Measurements from ENCODE around the gene GTF3C4. TPM values are rescaled to one million over a fixed set of nuclear protein-coding genes. Genes with fewer than 3 reads are reported as not detected.

Gene GTF3C4
- total and polyA plus RNA-seq, 2 of the 13 experiments (the other 11 are each of a cell fraction or from before 2014, with no cell fraction given), result 2.6 to 12.9 TPM

DNA sequence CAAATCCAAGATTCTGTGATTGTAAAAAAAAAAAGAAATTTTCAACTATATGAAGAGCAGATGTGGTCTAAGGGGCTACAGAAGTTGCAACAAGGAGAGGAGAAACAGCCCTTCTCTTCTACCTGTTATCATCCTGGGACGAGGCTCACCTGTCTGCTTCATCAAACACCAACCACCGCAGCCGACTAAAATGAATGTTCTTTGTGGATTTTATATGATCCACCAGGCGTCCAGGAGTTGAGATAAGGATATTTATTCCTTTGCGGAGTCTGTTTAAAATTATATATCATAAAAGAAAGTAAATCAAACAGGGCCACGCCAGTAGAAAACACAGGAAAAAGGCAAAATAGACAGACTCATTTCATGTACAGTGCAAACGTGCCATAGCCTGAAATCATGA lies 22.0 kb upstream of the GTF3C4 start:
- ChIA-PET POLR2A (no interaction called here), CTCF (ENCODE audit: low intra/inter-chr PET ratio, low total read pairs) (no interaction called here)
- H3K4me1 ChIP-seq (ENCODE audit: insufficient read depth, low read length), result peaks cover 13% of the 10 kb centered on the region
- ATAC-seq (no peak), DNase-seq (ENCODE audit: low spot score) (no peak), FAIRE-seq (no peak)
- no peaks in the 10 kb centered on the region for H3K9me3 ChIP-seq (ENCODE audit: low read length)
- H3K27ac ChIP-seq (ENCODE audit: extremely low read length, insufficient read depth, low read length), result no peak overlapping the region
- H2AFZ ChIP-seq (ENCODE audit: low read length), result no peak overlapping the region
- no peak overlapping the region for H3K4me2 ChIP-seq (ENCODE audit: low read depth, low read length)
- intact Hi-C loops (cut with micrococcal nuclease; ENCODE audit: unreplicated experiment) (no loop called here), in situ Hi-C loops (cut with HindIII; ENCODE audit: extremely low pct_ligation_motif_present, low pct_unique_long_range_greater_than_20kb) (no loop called here)
- peaks cover 20 to 66% of the 10 kb centered on the region in 2 experiments for H3K36me3 ChIP-seq (replicated peaks in 1 of 2; ENCODE audit: control insufficient read depth in 1 of 2, insufficient read depth in 2 of 2, low read length in 2 of 2)
- BruUV-seq (replicated peaks), result no TSS peak
- no peaks in the 10 kb centered on the region for H3K27me3 ChIP-seq (ENCODE audit: control insufficient read depth in 1 of 2, insufficient read depth in 2 of 2, low read length in 2 of 2)
- no peak overlapping the region for H3K4me3 ChIP-seq (replicated peaks in 1 of 3; ENCODE audit: insufficient read depth in 1 of 3, low read depth in 2 of 3, low read length in 3 of 3)
- H4K20me1 ChIP-seq (ENCODE audit: insufficient read depth, low read length), result no peaks in the 10 kb centered on the region
- no peaks in the 10 kb centered on the region for H3K79me2 ChIP-seq (ENCODE audit: insufficient read depth, low read length)
- WGBS (ENCODE audit: low lambda C conversion rate), result 96% methylated on average over 7 of the region's 7 CpGs
- H3K9ac ChIP-seq (ENCODE audit: insufficient read depth, low read depth, low read length), result no peak overlapping the region
- TF ChIP-seq ZSCAN31 (CRISPR knock-in tag; IDR thresholded peaks at IDR 0.05; ENCODE audit: low read depth) (no peak), YEATS2 (CRISPR knock-in tag; IDR thresholded peaks at IDR 0.05; ENCODE audit: borderline replicate concordance) (no peak), KDM5B (CRISPR knock-in tag; IDR thresholded peaks at IDR 0.05; ENCODE audit: borderline replicate concordance) (no peak), PBX2 (CRISPR knock-in tag; IDR thresholded peaks at IDR 0.05) (no peak), PBX3 (CRISPR knock-in tag; IDR thresholded peaks at IDR 0.05; ENCODE audit: borderline replicate concordance) (no peak), CBX5 (CRISPR knock-in tag; IDR thresholded peaks at IDR 0.05; ENCODE audit: borderline replicate concordance) (no peak), POLR2G (IDR thresholded peaks at IDR 0.05; ENCODE audit: low read depth, low read length) (no peak), HNRNPLL (IDR thresholded peaks at IDR 0.05; ENCODE audit: low read depth, low read length, poor library complexity, severe bottlenecking) (no peak), HOXA3 (CRISPR knock-in tag; IDR thresholded peaks at IDR 0.05) (no peak), NFIC (IDR thresholded peaks at IDR 0.05; ENCODE audit: low read length) (no peak), SP4 (CRISPR knock-in tag; IDR thresholded peaks at IDR 0.05) (no peak), ESRRA (CRISPR knock-in tag; IDR thresholded peaks at IDR 0.05; ENCODE audit: low read depth) (no peak)
- TF ChIP-seq, protein P1, sequence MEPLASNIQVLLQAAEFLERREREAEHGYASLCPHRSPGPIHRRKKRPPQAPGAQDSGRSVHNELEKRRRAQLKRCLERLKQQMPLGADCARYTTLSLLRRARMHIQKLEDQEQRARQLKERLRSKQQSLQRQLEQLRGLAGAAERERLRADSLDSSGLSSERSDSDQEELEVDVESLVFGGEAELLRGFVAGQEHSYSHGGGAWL (CRISPR knock-in tag; IDR thresholded peaks at IDR 0.05), result no peak
- TF ChIP-seq, protein P2, sequence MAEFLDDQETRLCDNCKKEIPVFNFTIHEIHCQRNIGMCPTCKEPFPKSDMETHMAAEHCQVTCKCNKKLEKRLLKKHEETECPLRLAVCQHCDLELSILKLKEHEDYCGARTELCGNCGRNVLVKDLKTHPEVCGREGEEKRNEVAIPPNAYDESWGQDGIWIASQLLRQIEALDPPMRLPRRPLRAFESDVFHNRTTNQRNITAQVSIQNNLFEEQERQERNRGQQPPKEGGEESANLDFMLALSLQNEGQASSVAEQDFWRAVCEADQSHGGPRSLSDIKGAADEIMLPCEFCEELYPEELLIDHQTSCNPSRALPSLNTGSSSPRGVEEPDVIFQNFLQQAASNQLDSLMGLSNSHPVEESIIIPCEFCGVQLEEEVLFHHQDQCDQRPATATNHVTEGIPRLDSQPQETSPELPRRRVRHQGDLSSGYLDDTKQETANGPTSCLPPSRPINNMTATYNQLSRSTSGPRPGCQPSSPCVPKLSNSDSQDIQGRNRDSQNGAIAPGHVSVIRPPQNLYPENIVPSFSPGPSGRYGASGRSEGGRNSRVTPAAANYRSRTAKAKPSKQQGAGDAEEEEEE (CRISPR knock-in tag; IDR thresholded peaks at IDR 0.05; ENCODE audit: borderline replicate concordance), result no peak
- TF ChIP-seq, protein P3, sequence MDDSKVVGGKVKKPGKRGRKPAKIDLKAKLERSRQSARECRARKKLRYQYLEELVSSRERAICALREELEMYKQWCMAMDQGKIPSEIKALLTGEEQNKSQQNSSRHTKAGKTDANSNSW (CRISPR knock-in tag; IDR thresholded peaks at IDR 0.05; ENCODE audit: borderline replicate concordance), result no peak
- TF ChIP-seq, protein P4, sequence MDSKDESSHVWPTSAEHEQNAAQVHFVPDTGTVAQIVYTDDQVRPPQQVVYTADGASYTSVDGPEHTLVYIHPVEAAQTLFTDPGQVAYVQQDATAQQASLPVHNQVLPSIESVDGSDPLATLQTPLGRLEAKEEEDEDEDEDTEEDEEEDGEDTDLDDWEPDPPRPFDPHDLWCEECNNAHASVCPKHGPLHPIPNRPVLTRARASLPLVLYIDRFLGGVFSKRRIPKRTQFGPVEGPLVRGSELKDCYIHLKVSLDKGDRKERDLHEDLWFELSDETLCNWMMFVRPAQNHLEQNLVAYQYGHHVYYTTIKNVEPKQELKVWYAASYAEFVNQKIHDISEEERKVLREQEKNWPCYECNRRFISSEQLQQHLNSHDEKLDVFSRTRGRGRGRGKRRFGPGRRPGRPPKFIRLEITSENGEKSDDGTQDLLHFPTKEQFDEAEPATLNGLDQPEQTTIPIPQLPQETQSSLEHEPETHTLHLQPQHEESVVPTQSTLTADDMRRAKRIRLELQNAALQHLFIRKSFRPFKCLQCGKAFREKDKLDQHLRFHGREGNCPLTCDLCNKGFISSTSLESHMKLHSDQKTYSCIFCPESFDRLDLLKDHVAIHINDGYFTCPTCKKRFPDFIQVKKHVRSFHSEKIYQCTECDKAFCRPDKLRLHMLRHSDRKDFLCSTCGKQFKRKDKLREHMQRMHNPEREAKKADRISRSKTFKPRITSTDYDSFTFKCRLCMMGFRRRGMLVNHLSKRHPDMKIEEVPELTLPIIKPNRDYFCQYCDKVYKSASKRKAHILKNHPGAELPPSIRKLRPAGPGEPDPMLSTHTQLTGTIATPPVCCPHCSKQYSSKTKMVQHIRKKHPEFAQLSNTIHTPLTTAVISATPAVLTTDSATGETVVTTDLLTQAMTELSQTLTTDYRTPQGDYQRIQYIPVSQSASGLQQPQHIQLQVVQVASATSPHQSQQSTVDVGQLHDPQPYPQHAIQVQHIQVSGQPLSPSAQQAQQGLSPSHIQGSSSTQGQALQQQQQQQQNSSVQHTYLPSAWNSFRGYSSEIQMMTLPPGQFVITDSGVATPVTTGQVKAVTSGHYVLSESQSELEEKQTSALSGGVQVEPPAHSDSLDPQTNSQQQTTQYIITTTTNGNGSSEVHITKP (CRISPR knock-in tag; IDR thresholded peaks at IDR 0.05; ENCODE audit: low read depth), result no peak
